ENCODE measurements around the gene SHC1. TPM values are rescaled to one million over a fixed set of nuclear protein-coding genes. Genes with fewer than 3 reads are reported as not detected.

The SHC1 gene
- polyA plus RNA-seq, 3 donors = 26.7 to 70.6 (median 31.5) TPM

DNA sequence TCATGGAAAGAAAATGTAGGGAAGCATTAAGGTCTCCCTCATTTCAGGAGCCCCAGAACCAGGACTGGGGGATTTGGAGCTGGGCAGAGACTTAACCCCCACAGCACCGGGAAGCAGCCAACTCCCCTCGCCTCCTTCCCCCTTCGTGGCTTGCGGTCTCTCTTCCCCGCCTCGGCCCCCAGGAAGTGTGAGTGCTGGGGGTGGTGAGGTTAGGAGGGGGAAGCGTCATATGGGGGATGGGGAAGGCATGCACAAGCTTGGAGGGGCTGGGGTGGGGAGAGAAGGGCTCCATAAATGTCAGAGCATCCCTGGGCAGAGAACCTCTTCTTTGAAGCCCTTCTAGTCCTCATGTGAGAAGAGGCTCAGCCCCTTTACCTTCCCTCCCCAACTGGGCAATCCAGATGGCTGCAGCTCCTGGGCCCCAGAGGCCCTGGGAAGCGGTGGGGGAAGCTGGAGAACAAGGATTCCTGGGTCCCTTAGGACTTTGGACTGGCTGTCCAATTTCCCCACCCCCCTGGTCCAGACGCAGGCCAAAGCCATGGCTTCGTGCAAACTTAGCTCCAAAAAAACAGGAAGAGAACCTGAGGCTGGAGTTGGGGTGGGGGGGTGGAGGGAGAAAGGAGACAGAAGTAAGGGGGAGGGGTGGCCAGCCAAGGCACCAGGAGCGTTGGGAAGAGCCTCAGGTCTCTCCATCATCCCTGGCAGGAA lies 39.8 kb upstream of the SHC1 start:
- H3K27me3 Mint-ChIP-seq (ENCODE audit: low read depth in 3 of 3) = no peaks in the 10 kb centered on the region
- TF ChIP-seq, protein P1, sequence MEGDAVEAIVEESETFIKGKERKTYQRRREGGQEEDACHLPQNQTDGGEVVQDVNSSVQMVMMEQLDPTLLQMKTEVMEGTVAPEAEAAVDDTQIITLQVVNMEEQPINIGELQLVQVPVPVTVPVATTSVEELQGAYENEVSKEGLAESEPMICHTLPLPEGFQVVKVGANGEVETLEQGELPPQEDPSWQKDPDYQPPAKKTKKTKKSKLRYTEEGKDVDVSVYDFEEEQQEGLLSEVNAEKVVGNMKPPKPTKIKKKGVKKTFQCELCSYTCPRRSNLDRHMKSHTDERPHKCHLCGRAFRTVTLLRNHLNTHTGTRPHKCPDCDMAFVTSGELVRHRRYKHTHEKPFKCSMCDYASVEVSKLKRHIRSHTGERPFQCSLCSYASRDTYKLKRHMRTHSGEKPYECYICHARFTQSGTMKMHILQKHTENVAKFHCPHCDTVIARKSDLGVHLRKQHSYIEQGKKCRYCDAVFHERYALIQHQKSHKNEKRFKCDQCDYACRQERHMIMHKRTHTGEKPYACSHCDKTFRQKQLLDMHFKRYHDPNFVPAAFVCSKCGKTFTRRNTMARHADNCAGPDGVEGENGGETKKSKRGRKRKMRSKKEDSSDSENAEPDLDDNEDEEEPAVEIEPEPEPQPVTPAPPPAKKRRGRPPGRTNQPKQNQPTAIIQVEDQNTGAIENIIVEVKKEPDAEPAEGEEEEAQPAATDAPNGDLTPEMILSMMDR (IDR thresholded peaks at IDR 0.05) = no peak
- H3K36me3 Mint-ChIP-seq = peaks cover 20 to 44% of the 10 kb centered on the region in 2 donors
- H3K4me1 ChIP-seq (ENCODE audit: control insufficient read depth in 1 of 2, insufficient read depth in 2 of 2, low read length in 2 of 2) = peaks cover 85 to 100% of the 10 kb centered on the region in 2 donors
- H3K4me3 ChIP-seq (replicated peaks in 1 of 3; ENCODE audit: low read depth in 2 of 3, low read length in 3 of 3) = peak overlapping the region; percentile 89 to 100 (median 93)
- no peak overlapping the region for H2AFZ ChIP-seq (ENCODE audit: insufficient read depth, low read depth, low read length, poor library complexity, severe bottlenecking)
- peak overlapping the region; percentile 91 to 98 for H3K4me3 Mint-ChIP-seq
- peak overlapping the region; percentile 91 to 99 for H3K27ac ChIP-seq (ENCODE audit: low read depth in 1 of 2, low read length in 2 of 2)
- peaks cover 100% of the 10 kb centered on the region for H3K79me2 ChIP-seq (ENCODE audit: insufficient read depth, low read length)
- H3K4me1 Mint-ChIP-seq = peaks cover 75% of the 10 kb centered on the region
- intact Hi-C loops (cut with micrococcal nuclease) = no loop called here
- H4K20me1 ChIP-seq (ENCODE audit: insufficient read depth, low read length) = peaks cover 80% of the 10 kb centered on the region
- H3K36me3 ChIP-seq (replicated peaks in 1 of 2; ENCODE audit: control insufficient read depth in 1 of 2, insufficient read depth in 2 of 2, low read length in 2 of 2) = peaks cover 18 to 27% of the 10 kb centered on the region in 2 donors
- WGBS (ENCODE audit: insufficient coverage) = no CpG with 5 or more reads among the region's 11 CpGs
- H3K9ac ChIP-seq (ENCODE audit: insufficient read depth, low read length, poor library complexity, severe bottlenecking) = peak overlapping the region; percentile 79
- peak overlapping the region; percentile 81 to 96 (median 94) for H3K27ac Mint-ChIP-seq
- DNase-seq = peak in 2 of 3 donors; percentile 37 to 61
- no peaks in the 10 kb centered on the region for H3K9me3 Mint-ChIP-seq
- H3K27me3 ChIP-seq (ENCODE audit: control insufficient read depth in 2 of 2, insufficient read depth in 2 of 2, low read length in 2 of 2) = no peaks in the 10 kb centered on the region
- H3K4me2 ChIP-seq (replicated peaks; ENCODE audit: extremely low read depth, low read length, poor library complexity, severe bottlenecking) = peak overlapping the region; percentile 100
- no peaks in the 10 kb centered on the region for H3K9me3 ChIP-seq (replicated peaks in 1 of 2; ENCODE audit: control insufficient read depth in 1 of 2, insufficient read depth in 1 of 2, low read length in 2 of 2)

DNA sequence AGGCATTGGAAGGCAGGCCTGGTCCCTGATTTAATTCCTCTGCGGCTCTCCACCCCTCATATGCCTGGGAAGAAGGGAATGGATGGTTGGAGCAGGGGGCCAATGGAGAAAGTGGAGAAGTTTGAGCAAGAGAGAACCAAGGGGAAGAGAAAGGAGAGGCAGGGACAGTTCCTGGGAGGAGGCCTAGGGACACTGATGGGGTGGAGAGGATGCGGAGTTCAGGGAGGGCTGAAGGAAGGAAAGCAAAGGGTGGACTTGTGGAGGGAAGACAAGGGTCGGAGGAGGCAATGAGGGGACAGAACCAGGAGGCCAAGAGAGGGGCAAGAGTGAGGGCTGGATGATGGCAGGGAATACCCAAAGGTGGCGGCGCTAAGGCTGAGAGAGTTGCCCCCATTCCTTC lies 39.2 kb upstream of the SHC1 start:
- no peaks in the 10 kb centered on the region for H3K9me3 ChIP-seq (replicated peaks in 1 of 2; ENCODE audit: control insufficient read depth in 1 of 2, insufficient read depth in 1 of 2, low read length in 2 of 2)
- Mint-ChIP-seq H3K4me3 (peak overlapping the region; percentile 91 to 98), H3K27ac (peak overlapping the region; percentile 81 to 96 (median 94)), H3K4me1 (peaks cover 78% of the 10 kb centered on the region), H3K9me3 (no peaks in the 10 kb centered on the region), H3K27me3 (ENCODE audit: low read depth in 3 of 3) (no peaks in the 10 kb centered on the region), H3K36me3 (peaks cover 18 to 40% of the 10 kb centered on the region in 2 donors)
- no peaks in the 10 kb centered on the region for H3K27me3 ChIP-seq (ENCODE audit: control insufficient read depth in 2 of 2, insufficient read depth in 2 of 2, low read length in 2 of 2)
- H3K27ac ChIP-seq (ENCODE audit: low read depth in 1 of 2, low read length in 2 of 2) = peak overlapping the region; percentile 91 to 99
- H3K36me3 ChIP-seq (replicated peaks in 1 of 2; ENCODE audit: control insufficient read depth in 1 of 2, insufficient read depth in 2 of 2, low read length in 2 of 2) = peaks cover 11 to 20% of the 10 kb centered on the region in 2 donors
- H4K20me1 ChIP-seq (ENCODE audit: insufficient read depth, low read length) = peaks cover 74% of the 10 kb centered on the region
- H3K4me1 ChIP-seq (ENCODE audit: control insufficient read depth in 1 of 2, insufficient read depth in 2 of 2, low read length in 2 of 2) = peaks cover 86 to 100% of the 10 kb centered on the region in 2 donors
- H2AFZ ChIP-seq (ENCODE audit: insufficient read depth, low read depth, low read length, poor library complexity, severe bottlenecking) = no peak overlapping the region
- intact Hi-C loops (cut with micrococcal nuclease) = loop anchor here (5.0 kb wide), 2 partner anchors 37 to 43 kb away; partner anchors contain the start of genes ADAM15 (in 1 of the 2), CKS1B (in 1 of the 2) and SHC1 (in 1 of the 2)
- DNase-seq = no peak
- H3K79me2 ChIP-seq (ENCODE audit: insufficient read depth, low read length) = peaks cover 100% of the 10 kb centered on the region
- peak overlapping the region; percentile 100 for H3K4me2 ChIP-seq (replicated peaks; ENCODE audit: extremely low read depth, low read length, poor library complexity, severe bottlenecking)
- WGBS (ENCODE audit: insufficient coverage) = 17% methylated on average over 2 of the region's 5 CpGs
- H3K4me3 ChIP-seq (replicated peaks in 1 of 3; ENCODE audit: low read depth in 2 of 3, low read length in 3 of 3) = peak overlapping the region; percentile 89 to 100 (median 93)
- TF ChIP-seq, protein P1 (IDR thresholded peaks at IDR 0.05) = no peak
- H3K9ac ChIP-seq (ENCODE audit: insufficient read depth, low read length, poor library complexity, severe bottlenecking) = peak overlapping the region; percentile 79

Data from CD14-positive monocyte (primary cell).